SK-N-MC (cell line): Measurements from ENCODE around the gene OAS1.
A peak's percentile ranks its signal among the peaks of the same experiment; 100 is the strongest.

Source experiments
- DNase-seq: peaks from one replicate; pipeline ENCODE4 v3.0.0-alpha.2; 2011; ENCODE audit warnings: low read depth, low spot score
- H3K27ac ChIP-seq: fragments of 200-600 bp; sonication (generic); 2 replicates; pipeline ENCODE4 v1.5.1; 2016; ENCODE audit warnings: mixed run types
- H3K36me3 ChIP-seq: fragments of 200-600 bp; sonication (generic); 2 replicates; pipeline ENCODE4 v1.6.1; 2017; ENCODE audit warnings: antibody characterized with exemption, low read length, mixed read lengths; ENCODE audit not compliant: insufficient read depth
- H3K4me3 ChIP-seq: fragments of 200-600 bp; sonication (generic); 2 replicates; pipeline ENCODE4 v1.5.1; 2016
- H3K9ac ChIP-seq: fragments of 200-600 bp; sonication (generic); 2 replicates; pipeline ENCODE4 v1.8.0; 2017; ENCODE audit warnings: mixed run types, mixed read lengths; ENCODE audit not compliant: insufficient read length
- H3K9me3 ChIP-seq: fragments of 200-600 bp; sonication (generic); 2 replicates; pipeline ENCODE4 v1.6.1; 2017; ENCODE audit warnings: low read depth, mild to moderate bottlenecking, antibody characterized with exemption, low read length, moderate library complexity, mixed read lengths
- EZH2 ChIP-seq: fragments of 200-600 bp; sonication (generic); IDR thresholded peaks from one replicate; pipeline ENCODE4 v1.6.1; 2017; ENCODE audit warnings: antibody characterized with exemption
- FOXP2 ChIP-seq: optimal IDR thresholded peaks from 2 replicates; pipeline ENCODE3; 2011; ENCODE audit warnings: mild to moderate bottlenecking, moderate library complexity; ENCODE audit not compliant: insufficient read depth; ENCODE audit errors: extremely low read length, control extremely low read depth
- POLR2AphosphoS5 ChIP-seq: IDR thresholded peaks from 2 replicates; pipeline ENCODE4 v1.6.1; 2012; ENCODE audit warnings: mild to moderate bottlenecking, low read depth, low read length, borderline replicate concordance

The OAS1 gene

GRCh38 chr12:112891093-112892024 lies 15.4 kb upstream of the OAS1 start:
- TF ChIP-seq EZH2: no peak
- TF ChIP-seq POLR2AphosphoS5: no peak
- no peak for TF ChIP-seq FOXP2
- DNase-seq: no peak
- H3K9ac ChIP-seq: no peak overlapping the region
- no peak overlapping the region for H3K4me3 ChIP-seq
- no peaks in the 10 kb centered on the region for H3K9me3 ChIP-seq
- H3K36me3 ChIP-seq: no peaks in the 10 kb centered on the region
- H3K27ac ChIP-seq: no peak overlapping the region

- Histone ChIP-seq H3K27ac (no peak overlapping the region), H3K4me3 (no peak overlapping the region), H3K9me3 (no peaks in the 10 kb centered on the region), H3K36me3 (no peaks in the 10 kb centered on the region), H3K9ac (no peak overlapping the region)
- no peak for DNase-seq
- TF ChIP-seq EZH2 (no peak), POLR2AphosphoS5 (no peak), FOXP2 (no peak)
Measured at GRCh38 chr12:112892856-112893255, 13.9 kb upstream of the OAS1 start.

GRCh38 chr12:112894128-112894527 lies 12.6 kb upstream of the OAS1 start:
- TF ChIP-seq POLR2AphosphoS5: no peak
- no peak for DNase-seq
- Histone ChIP-seq H3K4me3 (no peak overlapping the region), H3K9me3 (no peaks in the 10 kb centered on the region), H3K27ac (no peak overlapping the region), H3K9ac (no peak overlapping the region), H3K36me3 (no peaks in the 10 kb centered on the region)

GRCh38 chr12:112898380-112898779 lies 8.4 kb upstream of the OAS1 start:
- TF ChIP-seq FOXP2 (no peak), POLR2AphosphoS5 (no peak), EZH2 (no peak)
- no peaks in the 10 kb centered on the region for H3K9me3 ChIP-seq
- DNase-seq: no peak
- no peaks in the 10 kb centered on the region for H3K36me3 ChIP-seq
- H3K4me3 ChIP-seq: no peak overlapping the region
- no peak overlapping the region for H3K9ac ChIP-seq
- H3K27ac ChIP-seq: no peak overlapping the region

- TF ChIP-seq EZH2 (no peak), FOXP2 (no peak), POLR2AphosphoS5 (no peak)
- Histone ChIP-seq H3K9ac (no peak overlapping the region), H3K27ac (no peak overlapping the region), H3K9me3 (no peaks in the 10 kb centered on the region), H3K36me3 (no peaks in the 10 kb centered on the region), H3K4me3 (no peak overlapping the region)
- DNase-seq: no peak
Measured at GRCh38 chr12:112900298-112901145, 6.2 kb upstream of the OAS1 start.

GRCh38 chr12:112901271-112901670 lies 5.5 kb upstream of the OAS1 start:
- DNase-seq: no peak
- Histone ChIP-seq H3K4me3 (no peak overlapping the region), H3K27ac (no peak overlapping the region), H3K9ac (no peak overlapping the region), H3K9me3 (no peaks in the 10 kb centered on the region), H3K36me3 (no peaks in the 10 kb centered on the region)
- TF ChIP-seq FOXP2: no peak
- no peak for TF ChIP-seq EZH2
- no peak for TF ChIP-seq POLR2AphosphoS5

GRCh38 chr12:112904571-112904970 lies 2.2 kb upstream of the OAS1 start:
- peak overlapping the region; percentile 51 for H3K27ac ChIP-seq
- H3K36me3 ChIP-seq: no peaks in the 10 kb centered on the region
- H3K4me3 ChIP-seq: no peak overlapping the region
- no peak for DNase-seq
- TF ChIP-seq EZH2 (no peak), POLR2AphosphoS5 (no peak), FOXP2 (no peak)
- H3K9me3 ChIP-seq: no peaks in the 10 kb centered on the region
- H3K9ac ChIP-seq: no peak overlapping the region

- DNase-seq: no peak
- Histone ChIP-seq H3K4me3 (no peak overlapping the region), H3K9ac (no peak overlapping the region), H3K9me3 (no peaks in the 10 kb centered on the region), H3K27ac (peak overlapping the region; percentile 83), H3K36me3 (no peaks in the 10 kb centered on the region)
- TF ChIP-seq FOXP2 (no peak), EZH2 (no peak), POLR2AphosphoS5 (no peak)
Measured at GRCh38 chr12:112905451-112906089, 1.2 kb upstream of the OAS1 start.
